Activated naive CD8-positive, alpha-beta T cell treated with anti-CD3 and anti-CD28 coated beads, Interleukin-2, amount 50 U/mL, for 16 hours (primary cell): ENCODE data around the gene PRDM5.

ENCODE experiments used
- DNase-seq: peaks from one replicate; pipeline ENCODE4 v3.0.0-alpha.2; 2020; ENCODE audit warnings: low read depth, low spot score

The PRDM5 gene

DNA sequence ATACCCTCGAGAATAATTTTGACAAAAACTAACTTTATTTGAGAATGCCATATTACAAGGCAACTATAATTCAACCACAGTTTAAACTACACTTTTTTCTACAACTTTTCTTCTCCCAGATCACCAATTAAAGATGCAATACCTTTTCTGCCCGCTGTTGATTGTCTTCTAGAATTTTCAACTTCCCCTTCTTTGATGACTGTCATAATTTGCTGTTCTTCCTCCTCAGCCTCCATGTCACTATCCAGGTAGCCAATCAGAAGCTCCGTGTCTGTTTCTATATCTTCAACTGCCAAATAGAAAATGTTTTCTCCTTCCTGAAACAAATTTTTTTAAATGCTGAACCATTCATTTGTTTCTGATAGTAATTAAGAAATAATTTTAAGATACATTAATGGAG lies 101.5 kb downstream of the PRDM5 start:
- DNase-seq: no peak

DNA sequence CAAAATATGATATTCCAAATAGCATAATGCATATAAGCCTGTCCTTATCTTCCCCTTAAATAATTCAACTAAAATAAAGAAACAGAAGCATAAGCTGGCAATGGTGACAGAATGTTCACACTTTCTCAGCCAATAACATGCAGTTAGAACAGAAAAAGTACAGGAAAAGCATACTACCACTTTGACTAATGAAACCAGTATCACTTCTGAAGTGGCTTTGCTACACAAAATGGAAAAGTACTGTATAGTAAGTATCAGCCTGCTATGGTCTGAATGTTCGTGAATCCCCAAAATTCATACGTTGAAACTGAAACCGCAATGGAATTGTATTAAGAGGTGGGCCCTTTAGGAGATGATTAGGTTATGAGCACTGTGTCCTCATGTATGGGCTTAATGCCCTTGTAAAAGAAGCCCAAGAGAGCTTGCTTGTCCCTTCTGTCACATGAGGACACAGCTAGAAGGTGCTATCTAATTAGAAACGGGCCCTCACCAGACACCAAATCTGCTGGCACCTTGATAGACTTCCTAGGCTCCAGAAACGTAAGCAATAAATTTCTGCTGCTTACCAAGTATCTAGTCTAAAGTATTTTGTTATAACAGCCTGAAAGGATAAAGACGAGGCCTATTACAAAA lies 102.6 kb downstream of the PRDM5 start:
- DNase-seq: no peak

DNA sequence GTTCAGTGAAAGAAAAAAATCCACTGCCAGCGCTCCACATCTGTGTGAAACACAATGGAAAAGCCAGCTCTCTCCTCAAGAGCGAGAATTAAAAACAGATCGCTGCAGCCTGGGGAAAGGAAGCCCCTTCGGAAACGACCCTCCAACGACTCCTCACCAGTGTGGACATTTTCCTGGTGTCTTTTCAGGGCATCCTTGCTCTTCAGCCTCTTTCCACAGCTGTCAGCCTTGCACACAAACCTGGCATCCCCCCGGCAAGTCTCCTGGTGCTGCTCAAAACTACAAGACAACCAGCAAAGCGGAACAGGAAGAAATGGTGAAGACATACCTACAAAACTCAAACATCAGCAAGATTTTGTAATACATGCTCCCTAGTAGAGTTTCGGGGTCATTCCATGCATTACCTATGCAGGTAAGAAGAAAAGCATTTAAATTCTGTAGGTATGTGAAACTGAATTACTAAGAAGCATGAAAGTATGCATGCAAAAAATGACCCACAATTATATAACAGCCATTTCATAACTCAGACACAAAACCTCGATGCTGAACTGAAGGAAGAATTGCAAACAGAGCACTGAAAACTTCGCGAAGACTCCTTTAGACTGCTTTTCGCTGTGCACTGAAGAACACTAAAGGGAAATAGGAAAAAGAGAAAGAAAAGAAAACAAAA lies 106.1 kb downstream of the PRDM5 start:
- DNase-seq: no peak

DNA sequence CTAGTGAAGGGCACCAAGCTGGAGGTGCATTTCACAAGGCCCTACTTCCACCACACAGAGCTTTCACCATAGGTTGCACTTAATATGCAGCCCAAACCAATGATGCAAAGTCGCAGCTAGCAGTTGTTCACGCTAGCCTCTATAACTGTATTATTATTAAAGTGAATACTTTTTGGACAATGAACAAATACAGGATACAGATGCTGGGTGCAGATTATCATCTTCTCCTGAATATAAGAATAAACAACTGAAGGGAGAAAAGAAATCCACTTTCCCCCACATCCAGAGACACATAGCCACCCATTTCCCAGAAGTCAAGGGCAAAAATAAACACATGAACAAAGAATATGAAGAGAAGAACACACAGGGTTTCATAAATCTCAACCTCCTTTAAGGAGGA lies 107.2 kb downstream of the PRDM5 start:
- DNase-seq: no peak

DNA sequence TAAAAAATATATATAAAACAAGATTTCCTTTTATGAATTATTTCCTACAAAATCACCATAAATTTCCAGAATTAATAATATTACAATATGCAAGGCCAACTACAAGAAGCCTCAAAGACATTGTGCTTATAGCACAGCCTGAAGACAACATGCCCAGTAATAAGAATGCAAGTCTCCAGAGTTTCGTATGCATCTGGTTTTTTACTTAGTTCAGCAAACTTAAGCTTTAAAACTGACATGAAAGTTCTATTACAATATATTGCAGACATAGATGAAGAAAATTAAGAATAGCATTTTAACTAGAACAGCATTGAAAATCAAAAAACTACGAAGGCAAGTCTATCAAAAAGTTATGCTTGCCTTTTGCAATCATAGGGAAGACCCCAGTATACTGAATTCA lies 107.6 kb downstream of the PRDM5 start:
- DNase-seq: no peak

DNA sequence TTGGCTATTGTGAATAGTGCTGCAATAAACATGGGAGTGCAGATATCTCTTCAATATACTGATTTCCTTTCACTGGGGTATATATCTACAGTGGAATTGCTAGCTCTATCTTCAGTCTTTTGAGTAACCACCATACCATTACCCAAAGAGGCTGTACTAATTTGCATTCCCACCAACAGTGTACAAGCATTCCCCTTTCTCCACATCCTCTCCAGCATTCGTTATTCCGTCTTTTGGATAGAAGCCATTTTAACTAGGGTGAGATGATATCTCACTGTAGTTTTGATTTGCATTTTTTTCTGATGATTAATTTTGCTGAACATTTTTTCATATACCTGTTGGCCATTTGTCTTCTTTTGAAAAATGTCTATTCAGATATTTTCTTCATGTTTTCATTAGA lies 110.3 kb downstream of the PRDM5 start:
- DNase-seq: no peak

DNA sequence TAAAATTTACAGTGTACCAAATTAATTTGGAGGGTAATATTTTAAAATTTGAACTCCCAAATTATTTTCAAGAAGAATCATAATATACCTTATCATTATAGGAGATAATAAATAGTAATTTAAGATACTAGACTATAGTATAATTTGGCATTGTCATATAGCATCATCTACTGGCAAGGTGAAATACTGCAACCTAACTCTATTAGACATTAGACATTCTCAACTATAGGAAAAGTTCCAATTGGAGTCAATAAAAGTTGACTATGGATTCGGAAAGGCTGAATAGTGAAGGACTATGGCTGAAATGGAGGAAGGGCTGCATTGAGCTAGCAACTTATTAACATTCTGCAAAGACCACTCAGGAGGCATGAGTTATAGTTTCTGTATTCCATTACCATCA lies 113.0 kb downstream of the PRDM5 start:
- DNase-seq: no peak

DNA sequence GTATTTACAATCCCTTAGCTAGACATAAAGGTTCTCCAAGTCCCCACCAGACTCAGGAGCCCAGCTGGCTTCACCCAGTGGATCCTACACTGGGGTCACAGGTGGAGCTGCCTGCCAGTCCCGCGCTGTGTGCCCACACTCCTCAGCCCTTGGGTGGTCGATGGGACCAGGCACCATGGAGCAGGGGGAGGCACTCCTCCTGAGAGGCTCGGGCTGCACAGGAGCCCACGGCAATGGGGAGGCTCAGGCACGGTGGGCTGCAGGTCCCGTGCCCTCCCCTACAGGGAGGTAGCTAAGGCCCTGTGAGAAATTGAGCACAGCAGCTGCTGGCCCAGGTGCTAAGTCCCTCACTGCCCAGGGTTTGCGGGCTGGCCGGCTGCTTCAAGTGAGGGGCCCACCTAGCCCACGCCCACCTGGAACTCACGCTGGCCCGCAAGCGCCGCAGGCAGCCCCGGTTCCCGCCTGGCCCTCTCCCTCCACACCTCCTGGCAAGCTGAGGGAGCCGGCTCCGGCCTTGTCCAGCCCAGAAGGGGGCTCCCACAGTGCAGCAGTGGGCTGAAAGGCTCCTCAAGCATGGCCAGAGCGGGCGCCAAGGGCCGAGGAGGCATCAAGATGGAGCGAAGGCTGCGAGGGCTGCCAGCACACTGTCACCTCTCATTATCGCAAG lies 113.9 kb downstream of the PRDM5 start:
- no peak for DNase-seq

DNA sequence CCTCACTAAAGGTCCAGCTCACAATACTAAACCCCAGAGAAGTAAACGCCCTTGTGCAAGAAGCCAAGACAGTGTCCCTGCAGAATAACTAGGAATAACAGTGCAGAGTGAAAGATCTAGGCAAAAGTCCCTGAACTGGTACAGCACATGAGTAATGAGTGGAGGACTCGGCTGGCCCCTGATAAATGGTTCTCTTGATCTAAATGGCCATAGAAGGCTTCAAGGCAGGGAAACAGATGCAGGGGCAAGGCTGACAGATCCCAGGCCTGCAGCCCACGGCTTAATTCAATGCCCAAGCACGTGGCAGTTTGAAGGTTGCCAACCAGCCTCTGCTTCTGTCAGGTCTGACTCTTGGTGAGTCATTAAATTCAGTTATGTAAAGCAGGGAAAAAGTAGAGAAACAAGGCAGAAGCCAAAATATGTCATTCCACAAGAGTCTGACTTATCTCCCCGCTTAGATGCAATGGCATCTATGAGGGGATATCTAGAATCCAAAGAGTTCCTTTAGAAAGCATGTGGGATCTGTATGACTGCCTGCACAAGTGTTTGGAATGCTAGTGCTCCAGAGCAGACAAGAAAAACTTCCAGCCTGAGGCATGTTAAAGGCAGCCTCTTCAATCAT lies 121.3 kb downstream of the PRDM5 start:
- no peak for DNase-seq

DNA sequence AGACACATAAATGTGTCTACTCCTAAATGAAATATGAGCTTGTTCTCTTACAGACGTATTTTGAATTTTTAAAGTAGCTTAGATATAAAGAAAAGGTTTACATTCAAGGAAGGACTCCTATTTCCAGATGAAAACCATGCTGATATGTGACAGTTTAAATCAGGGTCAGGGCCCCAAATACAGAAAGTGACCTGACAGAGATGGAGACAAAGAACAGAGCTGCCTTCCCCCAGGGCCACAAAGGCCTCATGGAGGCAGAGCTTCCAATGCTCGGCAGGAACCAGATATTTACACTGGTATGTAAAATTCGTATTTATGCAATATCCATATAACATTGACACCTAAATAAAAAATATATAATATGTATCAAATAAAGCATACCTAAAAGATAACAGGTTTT lies 124.0 kb downstream of the PRDM5 start:
- no peak for DNase-seq

DNA sequence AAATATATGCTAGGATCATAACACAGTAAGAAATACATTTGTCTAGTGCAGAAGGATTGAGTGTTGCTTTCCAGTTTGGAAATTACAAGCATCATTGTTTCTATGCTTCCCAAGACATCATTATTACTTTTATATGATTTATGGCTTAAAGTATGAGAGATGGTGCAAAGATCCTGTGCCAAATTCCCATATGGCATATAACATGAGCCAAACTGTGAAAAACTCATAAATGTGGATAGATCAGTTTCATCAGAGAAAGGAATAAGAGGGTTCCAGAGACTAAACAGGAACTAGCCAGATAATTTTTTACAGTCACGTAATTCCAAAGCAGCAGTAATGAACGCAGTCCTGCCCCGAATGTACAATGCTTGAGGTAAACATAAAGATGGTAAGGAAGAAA lies 126.3 kb downstream of the PRDM5 start:
- no peak for DNase-seq

DNA sequence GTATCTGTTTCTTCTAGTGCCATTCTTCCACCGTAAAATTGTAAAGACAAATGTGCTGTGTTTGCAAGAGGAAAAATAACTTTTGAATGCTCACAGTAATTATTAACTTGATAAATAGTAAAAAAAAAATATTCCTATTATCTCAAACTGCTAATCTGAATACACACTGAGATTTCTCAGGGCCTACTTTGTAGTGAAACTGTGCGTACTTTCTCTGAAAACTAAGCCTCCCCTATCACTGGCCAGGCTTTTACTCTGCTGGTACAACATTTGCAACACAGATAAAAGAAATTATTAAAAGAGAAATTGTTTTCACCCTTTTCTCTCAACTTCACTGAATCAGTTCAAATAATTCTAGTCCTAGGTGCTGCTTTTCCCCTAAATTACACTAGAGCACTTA lies 137.3 kb downstream of the PRDM5 start:
- no peak for DNase-seq

DNA sequence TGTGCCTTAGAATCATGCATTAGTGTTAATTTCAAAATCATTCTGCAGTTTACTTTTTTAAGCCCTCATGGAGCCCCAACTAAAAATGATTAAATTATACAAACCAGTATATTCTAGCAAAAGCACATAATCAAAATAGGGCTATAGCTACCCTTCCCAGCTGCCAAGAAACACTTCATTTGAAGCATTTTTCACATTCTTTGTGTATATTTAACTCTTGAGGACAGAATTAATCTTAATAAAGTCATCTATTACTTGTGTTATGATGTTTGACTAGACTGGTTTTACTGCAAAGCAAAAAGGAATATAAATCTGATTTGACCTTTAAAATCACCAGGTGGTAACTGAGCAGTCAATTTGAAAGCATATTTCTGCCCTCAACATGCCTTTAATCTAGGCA lies 145.1 kb downstream of the PRDM5 start:
- DNase-seq: no peak

DNA sequence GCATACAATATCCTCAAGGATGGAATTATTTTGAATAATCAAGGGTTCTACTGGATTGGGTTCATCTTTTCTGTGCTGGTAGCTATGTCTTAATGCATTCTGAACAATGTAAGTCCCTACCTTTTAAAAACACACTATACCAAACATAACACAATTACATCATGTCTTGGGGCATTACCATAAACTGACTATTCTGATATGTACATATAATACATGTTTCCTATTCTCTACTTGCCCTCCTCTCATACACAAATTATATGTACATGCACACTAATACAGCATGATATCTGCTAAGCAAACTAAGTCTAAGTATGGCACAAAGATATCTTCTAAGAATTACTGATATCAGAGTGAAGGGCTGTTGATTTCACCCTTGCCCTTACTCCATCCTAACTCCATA lies 147.1 kb downstream of the PRDM5 start:
- no peak for DNase-seq

DNA sequence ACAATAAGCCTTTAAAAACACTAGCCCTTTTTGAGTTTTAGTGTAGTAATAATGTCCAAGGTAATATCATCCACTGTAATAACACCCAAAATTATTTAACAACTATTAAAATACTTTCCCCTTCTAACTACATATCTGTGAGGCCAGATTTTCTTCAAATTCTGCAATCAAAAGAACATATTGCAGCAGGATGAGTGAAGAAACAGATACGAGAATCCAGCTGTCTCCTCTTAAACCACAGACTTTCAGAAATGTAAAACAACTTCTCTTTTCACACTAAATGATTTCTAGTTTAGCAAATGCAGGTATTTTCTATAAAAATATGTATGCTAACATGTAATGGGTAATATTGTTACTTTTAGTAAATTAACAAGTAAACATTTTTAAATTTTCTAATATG lies 148.9 kb downstream of the PRDM5 start:
- no peak for DNase-seq

DNA sequence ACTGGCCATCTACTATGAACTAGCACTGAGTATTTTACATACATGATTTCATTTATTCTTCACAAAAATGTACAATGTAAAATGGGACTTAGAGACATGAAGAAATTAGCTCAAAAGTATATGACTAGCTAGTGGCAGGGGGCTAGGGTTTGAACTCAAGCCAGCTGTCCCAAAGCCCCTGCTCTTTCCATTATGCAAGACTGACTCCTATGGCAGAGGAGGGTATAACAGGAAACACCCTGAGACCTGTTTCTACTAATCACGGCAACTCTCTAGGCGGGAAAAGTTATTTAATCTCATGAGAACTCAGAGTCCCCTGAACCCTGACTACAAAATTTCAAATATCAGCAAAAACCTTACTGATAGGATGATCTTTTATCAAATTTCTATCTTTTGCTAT lies 150.6 kb downstream of the PRDM5 start:
- DNase-seq: no peak

DNA sequence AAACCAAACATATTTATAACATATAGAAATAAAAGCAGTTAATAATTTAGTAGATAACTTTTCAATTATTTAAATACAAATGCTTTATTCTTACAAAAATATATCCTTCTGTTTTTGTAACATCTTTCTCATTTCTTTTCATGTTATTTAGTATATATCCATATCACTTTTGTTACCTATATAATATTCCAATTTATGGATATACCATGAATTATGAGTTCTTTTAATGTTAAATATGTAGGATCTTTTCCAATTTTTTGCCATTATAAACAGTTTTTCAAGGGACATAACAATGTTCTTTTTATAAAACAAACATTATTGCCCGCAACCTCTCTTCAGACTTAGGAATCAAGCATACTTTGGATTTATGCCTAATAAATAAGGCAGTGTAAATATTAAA lies 151.6 kb downstream of the PRDM5 start:
- DNase-seq: no peak

DNA sequence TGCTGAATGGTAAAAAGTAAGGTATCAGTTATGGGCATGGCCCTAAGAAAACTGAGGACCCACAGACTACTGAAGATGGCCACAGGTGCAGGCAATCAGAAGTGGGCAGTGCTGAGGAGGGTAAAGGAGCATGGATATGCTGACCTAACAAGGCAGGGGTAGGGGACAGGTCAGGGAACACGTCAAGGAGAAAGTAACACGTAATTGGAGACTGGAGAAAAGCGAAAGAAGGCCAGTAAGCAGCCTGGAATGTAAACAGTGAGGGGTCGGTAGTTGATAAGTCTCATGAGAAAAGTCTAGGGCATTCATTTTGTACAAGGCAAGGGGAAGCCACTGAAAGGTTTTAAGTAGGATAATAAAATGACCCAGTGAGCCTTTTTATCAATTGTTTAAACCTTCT lies 153.3 kb downstream of the PRDM5 start:
- DNase-seq: no peak

DNA sequence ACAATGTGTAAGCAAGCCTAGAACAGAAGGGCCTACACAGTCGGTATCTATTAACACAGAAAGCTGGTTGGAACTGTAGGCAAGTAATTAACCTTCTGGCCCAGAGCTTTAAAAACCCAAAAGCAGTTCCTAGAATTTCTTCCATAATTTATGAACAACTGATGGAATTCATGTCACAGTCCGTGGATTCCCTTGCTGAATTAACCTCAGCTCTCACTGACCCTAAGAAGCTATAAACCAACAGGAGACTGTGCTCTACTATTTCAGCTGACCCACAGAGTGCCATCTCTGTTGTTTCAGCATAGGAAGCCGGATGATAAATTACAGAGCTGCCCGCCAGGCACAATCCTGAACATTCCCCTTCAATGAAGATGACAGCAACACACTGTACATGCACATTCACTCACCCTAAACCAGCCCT lies 157.3 kb downstream of the PRDM5 start:
- DNase-seq: no peak

DNA sequence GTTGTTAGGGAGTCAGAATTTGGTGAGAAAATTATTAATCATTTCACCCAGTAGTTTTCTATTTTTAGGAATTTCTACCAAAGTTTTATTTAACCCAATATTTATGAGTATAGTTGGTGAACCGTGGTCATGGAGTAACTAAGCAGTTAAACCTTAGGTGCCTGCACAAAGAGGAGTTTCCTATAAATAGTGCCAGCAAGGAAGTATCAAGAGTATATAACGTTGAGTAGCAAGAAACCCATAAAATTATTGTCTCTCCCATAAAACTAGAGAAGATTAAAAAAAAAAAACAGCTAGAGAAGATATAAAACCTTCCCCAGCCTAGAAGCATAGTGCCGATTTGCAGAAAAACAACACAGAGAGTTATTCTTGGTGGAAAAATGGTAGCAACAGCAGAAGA lies 158.9 kb downstream of the PRDM5 start:
- no peak for DNase-seq

DNA sequence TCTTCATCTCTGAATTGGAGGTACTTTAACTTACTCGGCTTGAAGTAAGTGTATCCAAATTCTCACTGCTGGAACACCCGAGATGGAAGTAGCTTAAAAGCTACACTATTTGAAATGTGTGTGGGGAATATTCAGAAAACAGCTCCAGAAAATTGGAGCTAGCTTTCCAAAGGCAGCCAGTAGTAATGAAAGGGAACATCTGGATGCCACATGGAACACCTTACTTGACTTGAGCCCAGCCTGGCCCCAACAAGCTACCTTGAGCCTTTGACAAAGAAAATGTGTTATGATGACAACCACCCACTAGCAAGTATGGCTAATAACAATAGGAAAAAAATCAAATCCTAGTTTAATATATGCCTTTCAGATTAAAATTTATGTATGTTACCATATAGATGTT lies 161.5 kb downstream of the PRDM5 start:
- DNase-seq: no peak

DNA sequence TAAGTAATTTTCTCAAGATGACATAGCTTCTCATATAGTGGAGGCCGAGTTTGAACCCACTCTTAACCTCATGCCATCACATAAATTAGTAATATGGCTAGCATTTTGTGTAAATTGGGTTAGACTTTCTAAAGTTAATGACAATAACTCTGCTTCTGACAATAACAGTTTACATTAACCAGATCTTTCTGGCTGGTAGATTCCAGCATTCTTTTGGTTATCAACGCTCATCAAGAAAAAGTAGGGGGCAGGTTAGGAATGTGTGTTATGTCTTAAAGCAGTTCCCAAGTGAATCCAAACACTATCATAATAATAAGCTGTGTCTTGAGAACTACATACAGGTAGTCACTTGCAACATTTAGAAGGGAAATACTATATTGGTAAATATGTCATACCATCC lies 162.5 kb downstream of the PRDM5 start:
- no peak for DNase-seq

DNA sequence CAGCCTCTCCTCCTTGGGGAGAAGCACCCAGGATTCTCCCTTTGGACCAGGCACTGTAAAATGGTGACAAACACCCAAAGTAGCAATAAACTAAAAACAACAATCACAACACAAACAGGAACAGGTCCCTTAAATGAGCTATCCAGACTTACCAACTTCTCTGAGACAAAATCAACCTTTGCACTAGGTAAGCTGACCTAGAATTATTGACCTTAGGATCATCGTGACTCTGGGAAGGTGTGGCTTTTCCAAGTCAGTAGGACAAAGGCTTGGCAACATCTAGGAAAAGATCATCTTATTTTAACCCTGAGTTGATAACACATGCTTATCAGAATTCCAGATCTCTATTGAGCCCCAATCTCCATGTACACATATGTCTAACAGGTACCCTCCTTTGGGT lies 166.7 kb downstream of the PRDM5 start:
- no peak for DNase-seq
